Measurements from ENCODE around the gene GFOD2.

DNA sequence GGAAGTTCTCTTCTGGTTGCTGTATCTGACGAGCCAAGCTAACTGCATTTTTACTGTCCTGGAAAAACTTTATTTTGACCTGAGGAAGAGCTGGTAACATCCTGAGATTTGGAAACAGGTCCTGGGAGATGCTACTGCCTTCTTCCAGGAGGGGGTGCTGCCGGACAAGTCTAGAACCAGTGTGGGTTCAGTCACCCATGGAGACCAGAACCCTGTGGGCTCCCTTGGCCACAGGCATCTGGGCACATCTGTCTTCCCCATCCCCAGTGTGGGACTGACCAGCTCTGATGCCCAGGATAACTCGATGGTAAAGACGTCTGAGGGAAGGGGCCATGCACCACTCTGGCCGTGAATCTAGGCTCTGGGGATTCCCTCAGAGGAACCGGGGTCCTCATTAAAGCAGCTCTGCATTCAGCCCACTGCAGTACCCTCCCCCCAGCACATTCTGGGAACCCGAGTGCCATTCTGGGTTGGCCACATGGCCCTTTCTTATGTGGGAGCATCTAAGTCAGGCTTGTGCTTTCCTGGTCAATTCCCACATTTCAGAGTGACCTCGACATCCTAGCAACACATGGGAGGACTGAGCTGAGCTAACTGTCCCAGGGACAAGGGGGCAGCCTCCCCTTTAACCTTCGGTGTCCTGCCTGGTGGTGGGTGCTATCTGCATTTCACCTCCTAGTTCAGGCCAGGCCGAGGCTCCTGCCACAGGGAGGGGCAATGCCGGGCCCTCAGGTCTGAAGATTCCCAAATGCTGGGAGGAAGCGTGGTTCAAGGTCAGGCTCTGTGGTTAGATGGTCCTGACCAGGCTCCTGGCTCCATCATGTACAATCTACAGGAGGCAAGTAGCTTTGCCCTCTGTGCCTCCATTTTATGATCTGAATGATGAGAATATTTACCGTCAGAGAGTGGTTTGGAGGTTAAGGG is 46.1 kb downstream of the GFOD2 start:
- TF ChIP-seq POLR2A (IDR thresholded peaks at IDR 0.05; ENCODE audit: low read depth, low read length) (no peak), POLR2AphosphoS5 (IDR thresholded peaks at IDR 0.05; ENCODE audit: low read depth, low read length) (no peak), SPI1 (IDR thresholded peaks at IDR 0.05; ENCODE audit: low read depth, low read length) (no peak), TAF1 (IDR thresholded peaks at IDR 0.05; ENCODE audit: low read depth, low read length) (no peak), PAX5 (IDR thresholded peaks at IDR 0.05; ENCODE audit: insufficient read depth, low read length, severe bottlenecking) (peak; percentile 89), POU2F2 (IDR thresholded peaks at IDR 0.05; ENCODE audit: low read depth, low read length) (no peak)
